ENCODE data around the gene SULT1A3. TPM values are rescaled to one million over a fixed set of nuclear protein-coding genes. Genes with fewer than 3 reads are reported as not detected.

Gene SULT1A3
- total RNA-seq, 1 donor from 2014 or later, result 10.8 TPM

GRCh38 chr16:30184891-30185682 lies 14.0 kb upstream of the SULT1A3 start:
- no peak for DNase-seq (ENCODE audit: extremely low spot score in 2 of 2)

GRCh38 chr16:30185683-30186421 lies 13.2 kb upstream of the SULT1A3 start:
- DNase-seq (ENCODE audit: extremely low spot score in 2 of 2), result no peak
- TF ChIP-seq POLR2AphosphoS5 (IDR thresholded peaks at IDR 0.05; ENCODE audit: insufficient read depth in 1 of 2, low read depth in 1 of 2) (peak in 1 of 2 donors; percentile 39), POLR2A (IDR thresholded peaks at IDR 0.05) (no peak), CTCF (IDR thresholded peaks at IDR 0.05) (no peak)
- Histone ChIP-seq H3K27me3 (no peaks in the 10 kb centered on the region), H3K4me3 (peak overlapping the region in 1 of 2 donors; percentile 51), H3K4me1 (peaks cover 15% of the 10 kb centered on the region), H3K9me3 (no peaks in the 10 kb centered on the region), H3K27ac (no peak overlapping the region), H3K36me3 (no peaks in the 10 kb centered on the region)
- intact Hi-C loops (cut with DNase I), result no loop called here

More at GRCh38 chr16:30184891-30185682, 14.0 kb upstream of the SULT1A3 start:
- Histone ChIP-seq H3K27ac (no peak overlapping the region), H3K36me3 (no peaks in the 10 kb centered on the region), H3K4me1 (peaks cover 15% of the 10 kb centered on the region), H3K27me3 (no peaks in the 10 kb centered on the region), H3K4me3 (peak overlapping the region in 1 of 2 donors; percentile 51), H3K9me3 (no peaks in the 10 kb centered on the region)
- TF ChIP-seq CTCF (IDR thresholded peaks at IDR 0.05), result no peak
- TF ChIP-seq POLR2A (IDR thresholded peaks at IDR 0.05), result no peak
- no peak for TF ChIP-seq POLR2AphosphoS5 (IDR thresholded peaks at IDR 0.05; ENCODE audit: insufficient read depth in 1 of 2, low read depth in 1 of 2)
- intact Hi-C loops (cut with DNase I), result no loop called here

DNA sequence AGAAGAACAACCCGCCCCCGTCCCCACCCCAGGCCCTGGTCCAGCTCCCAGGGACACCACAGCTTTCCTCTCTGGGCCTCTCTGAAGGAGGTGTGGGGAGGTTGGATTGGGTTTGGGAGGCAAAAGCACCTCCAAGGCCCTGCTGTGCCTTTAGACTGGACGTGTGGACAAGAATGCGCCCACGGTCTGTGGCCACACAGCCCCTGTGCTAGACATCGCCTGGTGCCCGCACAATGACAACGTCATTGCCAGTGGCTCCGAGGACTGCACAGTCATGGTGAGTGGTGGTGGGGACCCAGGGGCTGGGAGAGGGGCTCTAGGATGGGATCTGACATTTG lies 12.6 kb upstream of the SULT1A3 start:
- TF ChIP-seq POLR2A (IDR thresholded peaks at IDR 0.05) (no peak), CTCF (IDR thresholded peaks at IDR 0.05) (no peak), POLR2AphosphoS5 (IDR thresholded peaks at IDR 0.05; ENCODE audit: insufficient read depth in 1 of 2, low read depth in 1 of 2) (no peak)
- no peaks in the 10 kb centered on the region for H3K27me3 ChIP-seq
- H3K9me3 ChIP-seq, result no peaks in the 10 kb centered on the region
- H3K27ac ChIP-seq, result no peak overlapping the region
- peak overlapping the region in 1 of 2 donors; percentile 10 for H3K4me3 ChIP-seq
- no peaks in the 10 kb centered on the region for H3K36me3 ChIP-seq
- no peak for DNase-seq (ENCODE audit: extremely low spot score in 2 of 2)
- intact Hi-C loops (cut with DNase I), result no loop called here
- H3K4me1 ChIP-seq, result peaks cover 15% of the 10 kb centered on the region

GRCh38 chr16:30186782-30187555 lies 12.1 kb upstream of the SULT1A3 start:
- H3K4me1 ChIP-seq, result peaks cover 15% of the 10 kb centered on the region
- H3K27ac ChIP-seq, result no peak overlapping the region
- no peak overlapping the region for H3K4me3 ChIP-seq
- no peak for DNase-seq (ENCODE audit: extremely low spot score in 2 of 2)
- intact Hi-C loops (cut with DNase I), result no loop called here
- H3K27me3 ChIP-seq, result no peaks in the 10 kb centered on the region
- TF ChIP-seq POLR2A (IDR thresholded peaks at IDR 0.05) (no peak), POLR2AphosphoS5 (IDR thresholded peaks at IDR 0.05; ENCODE audit: insufficient read depth in 1 of 2, low read depth in 1 of 2) (no peak), CTCF (IDR thresholded peaks at IDR 0.05) (peak in 2 of 3 experiments; percentile 37)
- no peaks in the 10 kb centered on the region for H3K9me3 ChIP-seq
- no peaks in the 10 kb centered on the region for H3K36me3 ChIP-seq

Data from vagina (tissue), 2 donors.